Kidney (tissue), 14 donors: ENCODE results near the gene FGF5. TPM values are rescaled to one million over a fixed set of nuclear protein-coding genes. Genes with fewer than 3 reads are reported as not detected.

Source experiments
- DNase-seq, 5 donors: peaks; one replicate each; pipeline ENCODE4 v3.0.0-alpha.2; 2013 to 2020
- FAIRE-seq: peaks from 2 replicates; lab custom pipeline; 2012; peaks lifted over from hg19 to GRCh38; lab: Jason Lieb, UNC
- H3K27ac ChIP-seq, 2 donors: one replicate each; pipeline ENCODE4 v1.7.0; 2013; ENCODE audit warnings: low read depth in 2 of 2, low read length in 2 of 2, inconsistent platforms in 1 of 2
- H3K27me3 ChIP-seq: one replicate; pipeline ENCODE4 v1.7.1; 2013; ENCODE audit warnings: low read length, inconsistent platforms; ENCODE audit not compliant: control insufficient read depth, insufficient read depth
- H3K36me3 ChIP-seq, 3 donors: one replicate each; pipeline versions ENCODE4 v1.7.0 to v1.7.1; 2013; ENCODE audit warnings: low read length in 3 of 3, control low read depth in 1 of 3, inconsistent platforms in 1 of 3; ENCODE audit not compliant: insufficient read depth in 3 of 3, control insufficient read depth in 2 of 3
- H3K4me1 ChIP-seq, 3 donors: one replicate each; pipeline versions ENCODE4 v1.7.0 to v1.7.1; 2013; ENCODE audit warnings: low read length in 3 of 3, inconsistent platforms in 1 of 3, low read depth in 1 of 3; ENCODE audit not compliant: control insufficient read depth in 2 of 3, insufficient read depth in 2 of 3
- H3K4me3 ChIP-seq, 3 donors: one replicate each; pipeline versions ENCODE4 v1.7.0 to v1.8.1; 2013; ENCODE audit warnings: low read length in 3 of 3, control low read depth in 1 of 3, inconsistent platforms in 1 of 3
- H3K9ac ChIP-seq, 3 donors: one replicate each; pipeline versions ENCODE4 v1.7.0 to v1.7.1; 2013; ENCODE audit warnings: low read length in 3 of 3, control low read depth in 1 of 3, inconsistent platforms in 1 of 3
- H3K9me3 ChIP-seq, 3 donors: one replicate each; pipeline versions ENCODE4 v1.7.0 to v1.7.1; 2013; ENCODE audit warnings: low read length in 3 of 3, control low read depth in 1 of 3, inconsistent platforms in 1 of 3; ENCODE audit not compliant: control insufficient read depth in 2 of 3, insufficient read depth in 1 of 3
- CTCF ChIP-seq: IDR thresholded peaks from 3 replicates; pipeline ENCODE4 v1.5.1; 2012; ENCODE audit warnings: mild to moderate bottlenecking, moderate library complexity, borderline replicate concordance; ENCODE audit not compliant: insufficient read depth; ENCODE audit errors: extremely low read depth
- intact Hi-C: fragments of 100-400 bp; cut with DNase I; formaldehyde crosslinking; loops from one replicate; pipeline ENCODE4 v1.11.1; 2022
- polyA plus RNA-seq: library from polyadenylated mRNA; stranded (reverse); fragments of 350-450 nt; fragmentation: Illumina TruSeq; extraction: RNeasy Lipid Tissue Mini Kit (QIAGEN cat#74804); gene quantifications from one replicate; pipeline ENCODE4 v1.2.3, GENCODE V29; 2014; ENCODE audit warnings: low read depth, low replicate concordance; ENCODE audit not compliant: insufficient read depth
- total RNA-seq: library from RNA; stranded (reverse); fragmentation: NEBNext Ultra II Directional; extraction: Animal tissue kit (Norgen Biotek cat#: 25700); gene quantifications from one replicate; pipeline ENCODE4 v1.2.1, GENCODE V29; 2021
- donor health status: control.
- donor health status: control.
- donor health status: control.
- donor health status: control.
- donor health status: control.
- donor health status: DM: yes; HTN: yes; CAD: no.
- donor health status: Normal renal cell carcinoma (clear cell type).

FGF5 gene
- total and polyA plus RNA-seq, 2 donors from 2014 or later: 0.09 to 0.13 TPM

GRCh38 chr4:80221161-80221560 is 45.3 kb upstream of the FGF5 start:
- peak; percentile 82 for FAIRE-seq
- intact Hi-C loops: no loop called here
- H3K4me3 ChIP-seq: no peak overlapping the region
- H3K9ac ChIP-seq: no peak overlapping the region
- peak in 1 of 5 donors; percentile 29 for DNase-seq
- peak; percentile 8 for TF ChIP-seq CTCF
- H3K27ac ChIP-seq: no peak overlapping the region
- H3K4me1 ChIP-seq: no peaks in the 10 kb centered on the region
- peaks cover 16% of the 10 kb centered on the region for H3K27me3 ChIP-seq
- no peaks in the 10 kb centered on the region for H3K36me3 ChIP-seq
- H3K9me3 ChIP-seq: no peaks in the 10 kb centered on the region

GRCh38 chr4:80225595-80225994 is 40.9 kb upstream of the FGF5 start:
- H3K27me3 ChIP-seq: peaks cover 8% of the 10 kb centered on the region
- H3K9ac ChIP-seq: no peak overlapping the region
- no peaks in the 10 kb centered on the region for H3K4me1 ChIP-seq
- H3K9me3 ChIP-seq: no peaks in the 10 kb centered on the region
- no peak overlapping the region for H3K27ac ChIP-seq
- intact Hi-C loops: no loop called here
- H3K36me3 ChIP-seq: no peaks in the 10 kb centered on the region
- FAIRE-seq (no peak), DNase-seq (no peak)
- H3K4me3 ChIP-seq: no peak overlapping the region
- TF ChIP-seq CTCF: no peak

GRCh38 chr4:80226094-80226493 is 40.4 kb upstream of the FGF5 start:
- intact Hi-C loops: no loop called here
- H3K27me3 ChIP-seq: peaks cover 8% of the 10 kb centered on the region
- no peaks in the 10 kb centered on the region for H3K4me1 ChIP-seq
- no peak for DNase-seq
- H3K36me3 ChIP-seq: no peaks in the 10 kb centered on the region
- H3K27ac ChIP-seq: no peak overlapping the region
- no peak for TF ChIP-seq CTCF
- no peaks in the 10 kb centered on the region for H3K9me3 ChIP-seq
- no peak for FAIRE-seq
- no peak overlapping the region for H3K4me3 ChIP-seq
- H3K9ac ChIP-seq: no peak overlapping the region

- FAIRE-seq (no peak), DNase-seq (no peak)
- no peak for TF ChIP-seq CTCF
- Histone ChIP-seq H3K4me3 (no peak overlapping the region), H3K4me1 (no peaks in the 10 kb centered on the region), H3K36me3 (no peaks in the 10 kb centered on the region), H3K9ac (no peak overlapping the region), H3K27me3 (peaks cover 5% of the 10 kb centered on the region), H3K9me3 (no peaks in the 10 kb centered on the region), H3K27ac (no peak overlapping the region)
- intact Hi-C loops: no loop called here
These were observed 38.0 kb upstream of the FGF5 start for GRCh38 chr4:80228460-80228859.
